Measurements from ENCODE around the gene IRAK1BP1. TPM values are rescaled to one million over a fixed set of nuclear protein-coding genes. Genes with fewer than 3 reads are reported as not detected.

Gene IRAK1BP1
- polyA plus RNA-seq, 3 donors: 0.04 to 0.08 (median 0.04) TPM

GRCh38 chr6:78896227-78896626, 28.9 kb downstream of the IRAK1BP1 start:
- no peak overlapping the region for H3K4me2 ChIP-seq (replicated peaks; ENCODE audit: extremely low read depth, low read length, poor library complexity, severe bottlenecking)
- WGBS (ENCODE audit: insufficient coverage): no CpG with 5 or more reads among the region's 2 CpGs
- H3K4me1 ChIP-seq (ENCODE audit: control insufficient read depth in 1 of 2, insufficient read depth in 2 of 2, low read length in 2 of 2): no peaks in the 10 kb centered on the region
- no peak overlapping the region for H3K27ac ChIP-seq (ENCODE audit: low read depth in 1 of 2, low read length in 2 of 2)
- no peaks in the 10 kb centered on the region for H4K20me1 ChIP-seq (ENCODE audit: insufficient read depth, low read length)
- Mint-ChIP-seq H3K27me3 (ENCODE audit: low read depth in 3 of 3) (no peaks in the 10 kb centered on the region), H3K36me3 (no peaks in the 10 kb centered on the region), H3K4me3 (no peak overlapping the region), H3K9me3 (peaks cover 0 to 3% (median 0%) of the 10 kb centered on the region in 7 donors), H3K27ac (no peak overlapping the region), H3K4me1 (peaks cover 9% of the 10 kb centered on the region)
- H3K27me3 ChIP-seq (ENCODE audit: control insufficient read depth in 2 of 2, insufficient read depth in 2 of 2, low read length in 2 of 2): no peaks in the 10 kb centered on the region
- TF ChIP-seq CTCF (IDR thresholded peaks at IDR 0.05): no peak
- H3K4me3 ChIP-seq (replicated peaks in 1 of 3; ENCODE audit: low read depth in 2 of 3, low read length in 3 of 3): no peak overlapping the region
- no peaks in the 10 kb centered on the region for H3K79me2 ChIP-seq (ENCODE audit: insufficient read depth, low read length)
- no peaks in the 10 kb centered on the region for H3K36me3 ChIP-seq (replicated peaks in 1 of 2; ENCODE audit: control insufficient read depth in 1 of 2, insufficient read depth in 2 of 2, low read length in 2 of 2)
- no peak overlapping the region for H3K9ac ChIP-seq (ENCODE audit: insufficient read depth, low read length, poor library complexity, severe bottlenecking)
- no peak overlapping the region for H2AFZ ChIP-seq (ENCODE audit: insufficient read depth, low read depth, low read length, poor library complexity, severe bottlenecking)
- H3K9me3 ChIP-seq (replicated peaks in 1 of 2; ENCODE audit: control insufficient read depth in 1 of 2, insufficient read depth in 1 of 2, low read length in 2 of 2): no peaks in the 10 kb centered on the region
- no peak for DNase-seq
- intact Hi-C loops (cut with micrococcal nuclease): no loop called here

- Mint-ChIP-seq H3K27me3 (ENCODE audit: low read depth in 3 of 3) (peaks cover 19 to 24% (median 23%) of the 10 kb centered on the region in 3 donors), H3K36me3 (peaks cover 0 to 8% of the 10 kb centered on the region in 2 donors), H3K4me3 (no peak overlapping the region), H3K4me1 (peaks cover 26% of the 10 kb centered on the region), H3K27ac (peak overlapping the region in 2 of 7 donors; percentile 23 to 74), H3K9me3 (peaks cover 0 to 3% (median 0%) of the 10 kb centered on the region in 7 donors)
- Histone ChIP-seq H4K20me1 (ENCODE audit: insufficient read depth, low read length) (no peaks in the 10 kb centered on the region), H3K4me1 (ENCODE audit: control insufficient read depth in 1 of 2, insufficient read depth in 2 of 2, low read length in 2 of 2) (peaks cover 27 to 28% of the 10 kb centered on the region in 2 donors), H3K79me2 (ENCODE audit: insufficient read depth, low read length) (no peaks in the 10 kb centered on the region), H3K4me2 (replicated peaks; ENCODE audit: extremely low read depth, low read length, poor library complexity, severe bottlenecking) (no peak overlapping the region), H3K9ac (ENCODE audit: insufficient read depth, low read length, poor library complexity, severe bottlenecking) (no peak overlapping the region), H3K27ac (ENCODE audit: low read depth in 1 of 2, low read length in 2 of 2) (no peak overlapping the region), H3K4me3 (replicated peaks in 1 of 3; ENCODE audit: low read depth in 2 of 3, low read length in 3 of 3) (no peak overlapping the region), H2AFZ (ENCODE audit: insufficient read depth, low read depth, low read length, poor library complexity, severe bottlenecking) (peak overlapping the region; percentile 57), H3K9me3 (replicated peaks in 1 of 2; ENCODE audit: control insufficient read depth in 1 of 2, insufficient read depth in 1 of 2, low read length in 2 of 2) (no peaks in the 10 kb centered on the region), H3K27me3 (ENCODE audit: control insufficient read depth in 2 of 2, insufficient read depth in 2 of 2, low read length in 2 of 2) (peaks cover 12 to 16% of the 10 kb centered on the region in 2 donors), H3K36me3 (replicated peaks in 1 of 2; ENCODE audit: control insufficient read depth in 1 of 2, insufficient read depth in 2 of 2, low read length in 2 of 2) (no peaks in the 10 kb centered on the region)
- DNase-seq: peak in 1 of 3 donors; percentile 3
- intact Hi-C loops (cut with micrococcal nuclease): no loop called here
- no peak for TF ChIP-seq CTCF (IDR thresholded peaks at IDR 0.05)
- WGBS (ENCODE audit: insufficient coverage): no CpG with 5 or more reads among the region's 2 CpGs
Measured at GRCh38 chr6:78908621-78909020, 41.3 kb downstream of the IRAK1BP1 start.
